OCI-LY3 (cell line): Measurements from ENCODE around the gene ERC2.

Source experiments
- H2AFZ ChIP-seq: fragments of 200-600, 300-600 bp; shearing (Covaris generic); 2 replicates; pipeline ENCODE4 v1.6.0; 2014; ENCODE audit warnings: antibody characterized with exemption, low read depth, low read length
- H3K27ac ChIP-seq: fragments of 200-600, 300-600 bp; sonication (generic); 2 replicates; pipeline ENCODE4 v1.5.1; 2014; ENCODE audit warnings: mild to moderate bottlenecking, low read length, moderate library complexity, mixed read lengths
- H3K27me3 ChIP-seq: fragments of 200-600, 300-600 bp; sonication (generic); 2 replicates; pipeline ENCODE4 v1.6.1; 2014; ENCODE audit warnings: low read depth, low read length, mixed read lengths
- H3K36me3 ChIP-seq: fragments of 200-600, 300-600 bp; sonication (generic); replicated peaks from 2 replicates; pipeline ENCODE3; 2014; ENCODE audit warnings: low read depth, low read length, mixed read lengths
- H3K4me1 ChIP-seq: fragments of 300-600, 200-600 bp; sonication (generic); 2 replicates; pipeline ENCODE4 v1.6.1; 2014; ENCODE audit warnings: low read length, mixed read lengths
- H3K4me2 ChIP-seq: fragments of 200-600, 300-600 bp; sonication (generic); 2 replicates; pipeline ENCODE4 v1.6.1; 2014; ENCODE audit warnings: low read length, mixed read lengths
- H3K4me3 ChIP-seq: fragments of 300-600, 200-600 bp; sonication (generic); 2 replicates; pipeline ENCODE4 v1.5.1; 2014; ENCODE audit warnings: antibody characterized with exemption, mild to moderate bottlenecking, low read length, moderate library complexity
- H3K79me2 ChIP-seq: fragments of 300-600, 200-600 bp; shearing (Covaris generic); 2 replicates; pipeline ENCODE4 v1.6.1; 2014; ENCODE audit warnings: mild to moderate bottlenecking, low read length, mixed read lengths
- H3K9ac ChIP-seq: fragments of 300-600, 200-600 bp; shearing (Covaris generic); 2 replicates; pipeline ENCODE4 v1.6.0; 2014; ENCODE audit warnings: mild to moderate bottlenecking, low read length, moderate library complexity
- H3K9me3 ChIP-seq: fragments of 200-600, 300-600 bp; shearing (Covaris generic); 2 replicates; pipeline ENCODE4 v1.6.1; 2014; ENCODE audit warnings: low read length, mixed read lengths; ENCODE audit not compliant: insufficient read depth
- H4K20me1 ChIP-seq: fragments of 200-600, 300-600 bp; sonication (generic); 2 replicates; pipeline ENCODE4 v1.6.1; 2016; ENCODE audit warnings: low read length, mixed read lengths; ENCODE audit not compliant: insufficient read depth
- CTCF ChIP-seq: fragments of 200-600, 300-600 bp; sonication (generic); IDR thresholded peaks from 2 replicates; pipeline ENCODE4 v1.5.1; 2014; ENCODE audit warnings: antibody characterized with exemption, low read length, low read depth
- EZH2phosphoT487 ChIP-seq: fragments of 200-600 bp; shearing (Covaris generic); IDR thresholded peaks from 2 replicates; pipeline ENCODE4 v1.6.1; 2018; ENCODE audit warnings: antibody characterized with exemption, mixed run types, low read depth

ERC2 gene

GRCh38 chr3:55558316-55558715 lies 910.0 kb downstream of the ERC2 start:
- Histone ChIP-seq H3K4me1 (no peaks in the 10 kb centered on the region), H3K9ac (no peak overlapping the region), H3K27me3 (no peaks in the 10 kb centered on the region), H4K20me1 (no peaks in the 10 kb centered on the region), H3K9me3 (no peaks in the 10 kb centered on the region), H3K36me3 (no peaks in the 10 kb centered on the region), H2AFZ (no peak overlapping the region), H3K27ac (no peak overlapping the region), H3K79me2 (no peaks in the 10 kb centered on the region), H3K4me3 (no peak overlapping the region), H3K4me2 (no peak overlapping the region)
- TF ChIP-seq EZH2phosphoT487: no peak
- no peak for TF ChIP-seq CTCF

GRCh38 chr3:55557549-55557948 lies 910.7 kb downstream of the ERC2 start:
- TF ChIP-seq CTCF (no peak), EZH2phosphoT487 (no peak)

GRCh38 chr3:55556619-55557537 lies 911.4 kb downstream of the ERC2 start:
- Histone ChIP-seq H3K9me3 (no peaks in the 10 kb centered on the region), H3K27me3 (no peaks in the 10 kb centered on the region), H3K27ac (no peak overlapping the region), H3K79me2 (no peaks in the 10 kb centered on the region), H3K4me3 (no peak overlapping the region), H3K9ac (no peak overlapping the region), H2AFZ (no peak overlapping the region), H3K4me2 (no peak overlapping the region), H3K4me1 (no peaks in the 10 kb centered on the region), H4K20me1 (no peaks in the 10 kb centered on the region), H3K36me3 (no peaks in the 10 kb centered on the region)
- no peak for TF ChIP-seq EZH2phosphoT487
- TF ChIP-seq CTCF: no peak

More at GRCh38 chr3:55557549-55557948, 910.7 kb downstream of the ERC2 start:
- H3K27me3 ChIP-seq: no peaks in the 10 kb centered on the region
- no peaks in the 10 kb centered on the region for H3K36me3 ChIP-seq
- H3K4me2 ChIP-seq: no peak overlapping the region
- no peak overlapping the region for H3K9ac ChIP-seq
- no peaks in the 10 kb centered on the region for H3K4me1 ChIP-seq
- no peak overlapping the region for H3K27ac ChIP-seq
- no peaks in the 10 kb centered on the region for H4K20me1 ChIP-seq
- no peak overlapping the region for H3K4me3 ChIP-seq
- no peaks in the 10 kb centered on the region for H3K9me3 ChIP-seq
- no peak overlapping the region for H2AFZ ChIP-seq
- no peaks in the 10 kb centered on the region for H3K79me2 ChIP-seq

- H3K27me3 ChIP-seq: no peaks in the 10 kb centered on the region
- H3K9ac ChIP-seq: no peak overlapping the region
- H3K4me1 ChIP-seq: no peaks in the 10 kb centered on the region
- no peaks in the 10 kb centered on the region for H3K36me3 ChIP-seq
- no peaks in the 10 kb centered on the region for H4K20me1 ChIP-seq
- H3K79me2 ChIP-seq: no peaks in the 10 kb centered on the region
- H3K4me2 ChIP-seq: no peak overlapping the region
- H2AFZ ChIP-seq: no peak overlapping the region
- no peak overlapping the region for H3K27ac ChIP-seq
- no peak overlapping the region for H3K4me3 ChIP-seq
- TF ChIP-seq CTCF (no peak), EZH2phosphoT487 (no peak)
- H3K9me3 ChIP-seq: no peaks in the 10 kb centered on the region
These were observed 912.2 kb downstream of the ERC2 start for GRCh38 chr3:55555873-55556618.
